ENCODE measurements around the gene THSD4.

THSD4 gene

DNA sequence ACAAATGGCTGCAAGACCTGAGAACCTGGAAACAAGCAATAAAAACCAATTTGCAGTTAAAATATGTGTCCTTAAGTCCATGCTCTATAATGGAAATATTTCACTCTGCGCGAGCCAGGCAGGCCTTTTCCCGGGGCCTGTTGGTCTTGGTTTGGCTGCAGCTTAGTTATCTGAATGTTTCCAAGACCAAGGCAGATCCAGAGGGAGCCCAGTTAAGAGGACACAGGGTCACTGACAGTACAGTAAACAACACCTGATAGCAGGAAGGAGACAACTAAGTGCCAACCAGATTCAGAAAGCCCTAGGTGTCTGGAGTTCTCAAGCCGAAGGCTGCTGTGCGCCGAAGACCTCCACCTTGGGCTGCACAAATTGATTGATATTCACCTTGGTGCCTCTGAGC is 32.8 kb downstream of the THSD4 start:
- Histone ChIP-seq H3K4me2 (ENCODE audit: low read length) (no peak overlapping the region), H3K4me3 (ENCODE audit: low read length) (no peak overlapping the region), H3K27ac (ENCODE audit: low read length) (no peak overlapping the region), H3K79me2 (ENCODE audit: low read length) (no peaks in the 10 kb centered on the region), H3K9me3 (ENCODE audit: insufficient read depth, low read length) (no peaks in the 10 kb centered on the region), H3K9ac (ENCODE audit: low read length) (no peak overlapping the region), H3K27me3 (ENCODE audit: low read depth, low read length) (peaks cover 23% of the 10 kb centered on the region), H3K4me1 (ENCODE audit: low read length) (no peaks in the 10 kb centered on the region), H4K20me1 (ENCODE audit: insufficient read depth, low read length) (no peaks in the 10 kb centered on the region), H3K36me3 (replicated peaks; ENCODE audit: low read depth, low read length) (no peaks in the 10 kb centered on the region), H2AFZ (ENCODE audit: low read depth, low read length) (no peak overlapping the region)
- TF ChIP-seq, protein P1, sequence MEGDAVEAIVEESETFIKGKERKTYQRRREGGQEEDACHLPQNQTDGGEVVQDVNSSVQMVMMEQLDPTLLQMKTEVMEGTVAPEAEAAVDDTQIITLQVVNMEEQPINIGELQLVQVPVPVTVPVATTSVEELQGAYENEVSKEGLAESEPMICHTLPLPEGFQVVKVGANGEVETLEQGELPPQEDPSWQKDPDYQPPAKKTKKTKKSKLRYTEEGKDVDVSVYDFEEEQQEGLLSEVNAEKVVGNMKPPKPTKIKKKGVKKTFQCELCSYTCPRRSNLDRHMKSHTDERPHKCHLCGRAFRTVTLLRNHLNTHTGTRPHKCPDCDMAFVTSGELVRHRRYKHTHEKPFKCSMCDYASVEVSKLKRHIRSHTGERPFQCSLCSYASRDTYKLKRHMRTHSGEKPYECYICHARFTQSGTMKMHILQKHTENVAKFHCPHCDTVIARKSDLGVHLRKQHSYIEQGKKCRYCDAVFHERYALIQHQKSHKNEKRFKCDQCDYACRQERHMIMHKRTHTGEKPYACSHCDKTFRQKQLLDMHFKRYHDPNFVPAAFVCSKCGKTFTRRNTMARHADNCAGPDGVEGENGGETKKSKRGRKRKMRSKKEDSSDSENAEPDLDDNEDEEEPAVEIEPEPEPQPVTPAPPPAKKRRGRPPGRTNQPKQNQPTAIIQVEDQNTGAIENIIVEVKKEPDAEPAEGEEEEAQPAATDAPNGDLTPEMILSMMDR (IDR thresholded peaks at IDR 0.05; ENCODE audit: low read depth, low read length): no peak
- TF ChIP-seq EZH2phosphoT487 (IDR thresholded peaks at IDR 0.05; ENCODE audit: low read depth): no peak

DNA sequence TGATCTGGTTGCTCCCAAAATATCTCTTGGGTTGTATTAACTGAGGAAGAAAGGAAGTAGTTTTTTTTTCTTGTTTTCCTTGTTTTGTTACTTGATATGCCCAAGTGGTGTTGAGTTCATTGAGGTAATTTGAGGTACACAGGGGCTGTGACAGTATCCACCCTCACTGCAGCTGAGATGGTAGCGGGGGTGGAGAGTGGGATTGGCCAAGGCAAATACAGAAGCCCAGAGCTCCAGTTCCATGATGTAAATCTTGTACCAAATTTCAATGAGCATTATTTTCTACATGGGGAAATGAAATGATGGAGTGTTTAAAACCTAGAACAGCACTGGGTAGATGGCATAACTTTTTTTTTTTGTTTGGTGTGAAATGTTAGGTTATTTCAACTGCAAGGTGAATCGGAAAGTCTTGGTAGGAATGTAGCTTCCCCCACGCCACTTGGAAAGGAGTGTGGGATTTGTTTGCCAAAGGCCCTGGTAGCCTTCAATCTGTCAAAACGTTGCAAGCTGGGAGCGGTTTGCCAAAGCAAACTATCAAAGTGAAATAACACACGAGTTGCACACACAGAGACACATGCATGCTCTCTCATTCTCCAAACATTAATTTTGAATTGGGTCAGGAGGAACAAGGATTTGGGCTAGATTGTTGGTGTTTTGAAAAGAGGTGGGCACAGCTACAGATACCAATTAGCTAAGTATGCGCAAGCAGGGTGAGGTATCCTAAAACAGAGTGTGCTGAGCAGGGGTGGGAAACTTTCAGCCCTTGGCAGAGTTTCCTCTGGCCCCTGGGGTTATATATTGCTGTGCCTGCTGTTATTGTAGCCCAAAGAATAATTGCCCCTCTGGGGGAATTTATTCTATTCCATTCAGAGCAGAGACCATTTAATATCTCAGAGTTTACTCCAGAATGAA is 34.6 kb downstream of the THSD4 start:
- Histone ChIP-seq H4K20me1 (ENCODE audit: insufficient read depth, low read length) (no peaks in the 10 kb centered on the region), H3K4me2 (ENCODE audit: low read length) (no peak overlapping the region), H3K9ac (ENCODE audit: low read length) (no peak overlapping the region), H3K27me3 (ENCODE audit: low read depth, low read length) (peaks cover 38% of the 10 kb centered on the region), H3K79me2 (ENCODE audit: low read length) (no peaks in the 10 kb centered on the region), H2AFZ (ENCODE audit: low read depth, low read length) (no peak overlapping the region), H3K4me1 (ENCODE audit: low read length) (no peaks in the 10 kb centered on the region), H3K36me3 (replicated peaks; ENCODE audit: low read depth, low read length) (no peaks in the 10 kb centered on the region), H3K9me3 (ENCODE audit: insufficient read depth, low read length) (no peaks in the 10 kb centered on the region), H3K4me3 (ENCODE audit: low read length) (no peak overlapping the region), H3K27ac (ENCODE audit: low read length) (no peak overlapping the region)
- TF ChIP-seq, protein P1 (IDR thresholded peaks at IDR 0.05; ENCODE audit: low read depth, low read length): no peak
- TF ChIP-seq EZH2phosphoT487 (IDR thresholded peaks at IDR 0.05; ENCODE audit: low read depth): no peak

DNA sequence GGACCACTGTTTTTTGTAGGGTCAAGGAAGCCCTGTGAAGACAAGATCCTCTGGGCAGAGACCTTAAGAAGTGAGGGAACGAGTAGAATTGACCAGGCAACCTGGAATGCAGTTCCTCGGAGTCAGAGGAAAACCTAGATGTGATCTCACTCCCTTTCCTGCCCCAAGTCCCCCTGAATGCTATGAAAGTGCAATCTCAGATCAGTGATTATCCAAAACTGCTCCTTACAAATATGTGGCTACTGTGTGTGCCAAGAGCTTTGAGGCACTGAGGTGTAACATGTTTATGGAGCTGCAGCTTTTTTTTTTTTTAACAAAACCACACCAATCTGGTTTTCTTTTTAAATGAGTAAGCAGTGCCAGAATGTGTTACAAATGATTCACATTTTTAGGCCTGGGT is 35.8 kb downstream of the THSD4 start:
- no peaks in the 10 kb centered on the region for H3K4me1 ChIP-seq (ENCODE audit: low read length)
- no peak overlapping the region for H3K27ac ChIP-seq (ENCODE audit: low read length)
- H3K27me3 ChIP-seq (ENCODE audit: low read depth, low read length): peaks cover 36% of the 10 kb centered on the region
- H3K4me3 ChIP-seq (ENCODE audit: low read length): no peak overlapping the region
- no peaks in the 10 kb centered on the region for H3K79me2 ChIP-seq (ENCODE audit: low read length)
- no peak overlapping the region for H3K4me2 ChIP-seq (ENCODE audit: low read length)
- H3K9ac ChIP-seq (ENCODE audit: low read length): no peak overlapping the region
- no peaks in the 10 kb centered on the region for H3K9me3 ChIP-seq (ENCODE audit: insufficient read depth, low read length)
- no peaks in the 10 kb centered on the region for H4K20me1 ChIP-seq (ENCODE audit: insufficient read depth, low read length)
- no peak overlapping the region for H2AFZ ChIP-seq (ENCODE audit: low read depth, low read length)
- H3K36me3 ChIP-seq (replicated peaks; ENCODE audit: low read depth, low read length): no peaks in the 10 kb centered on the region
- no peak for TF ChIP-seq EZH2phosphoT487 (IDR thresholded peaks at IDR 0.05; ENCODE audit: low read depth)
- TF ChIP-seq, protein P1 (IDR thresholded peaks at IDR 0.05; ENCODE audit: low read depth, low read length): no peak

DNA sequence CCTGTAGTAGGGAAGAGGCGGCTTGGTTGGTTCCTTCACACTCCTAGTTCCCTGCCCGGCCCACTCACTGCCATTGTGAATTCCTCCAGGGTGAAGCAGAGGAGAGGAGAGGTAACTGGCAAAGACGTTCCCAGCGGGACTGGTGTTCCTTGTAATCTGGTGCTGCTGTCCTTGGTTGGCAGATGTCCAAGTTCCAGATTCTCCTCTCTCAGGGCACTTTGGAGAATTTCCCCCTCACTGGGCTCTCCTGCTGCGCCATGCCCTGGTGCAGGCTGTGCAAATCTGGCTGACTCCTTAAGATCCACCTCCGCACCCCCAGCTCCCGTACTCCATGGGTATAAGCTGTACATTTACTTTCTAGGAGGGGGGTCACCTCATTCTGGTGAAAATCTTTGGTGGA is 37.3 kb downstream of the THSD4 start:
- Histone ChIP-seq H4K20me1 (ENCODE audit: insufficient read depth, low read length) (no peaks in the 10 kb centered on the region), H3K27ac (ENCODE audit: low read length) (no peak overlapping the region), H2AFZ (ENCODE audit: low read depth, low read length) (no peak overlapping the region), H3K4me2 (ENCODE audit: low read length) (no peak overlapping the region), H3K4me1 (ENCODE audit: low read length) (no peaks in the 10 kb centered on the region), H3K9me3 (ENCODE audit: insufficient read depth, low read length) (no peaks in the 10 kb centered on the region), H3K36me3 (replicated peaks; ENCODE audit: low read depth, low read length) (no peaks in the 10 kb centered on the region), H3K79me2 (ENCODE audit: low read length) (no peaks in the 10 kb centered on the region), H3K4me3 (ENCODE audit: low read length) (no peak overlapping the region), H3K9ac (ENCODE audit: low read length) (no peak overlapping the region), H3K27me3 (ENCODE audit: low read depth, low read length) (peaks cover 36% of the 10 kb centered on the region)
- TF ChIP-seq, protein P1 (IDR thresholded peaks at IDR 0.05; ENCODE audit: low read depth, low read length): no peak
- no peak for TF ChIP-seq EZH2phosphoT487 (IDR thresholded peaks at IDR 0.05; ENCODE audit: low read depth)

Measured in OCI-LY3 (cell line).